ENCODE data around the gene NET1. TPM values are rescaled to one million over a fixed set of nuclear protein-coding genes. Genes with fewer than 3 reads are reported as not detected.

The NET1 gene
- total RNA-seq, 3 donors from 2014 or later = 213 to 399 (median 359) TPM

- TF ChIP-seq CTCF (IDR thresholded peaks at IDR 0.05) = no peak
- Histone ChIP-seq H3K9me3 (no peaks in the 10 kb centered on the region), H3K4me1 (ENCODE audit: low read depth) (no peaks in the 10 kb centered on the region), H3K36me3 (ENCODE audit: low read depth) (peaks cover 17% of the 10 kb centered on the region), H3K4me3 (no peak overlapping the region)
- no peak for DNase-seq
- ATAC-seq = no peak
- intact Hi-C loops (cut with DNase I, micrococcal nuclease) = loop anchor here in 1 of 2 donors (10.0 kb wide), 1 partner anchor 96 kb away; no protein-coding TSS in a partner anchor
These were observed 46.1 kb downstream of the NET1 start for GRCh38 chr10:5458425-5458824.

GRCh38 chr10:5458949-5459747 is 46.8 kb downstream of the NET1 start:
- TF ChIP-seq CTCF (IDR thresholded peaks at IDR 0.05) = no peak
- H3K9me3 ChIP-seq = no peaks in the 10 kb centered on the region
- no peak overlapping the region for H3K4me3 ChIP-seq
- no peaks in the 10 kb centered on the region for H3K4me1 ChIP-seq (ENCODE audit: low read depth)
- ATAC-seq = no peak
- H3K36me3 ChIP-seq (ENCODE audit: low read depth) = peaks cover 17% of the 10 kb centered on the region
- intact Hi-C loops (cut with DNase I, micrococcal nuclease) = loop anchor here in 1 of 2 donors (10.0 kb wide), 1 partner anchor 96 kb away; no protein-coding TSS in a partner anchor
- DNase-seq = no peak

GRCh38 chr10:5460468-5461202 is 48.3 kb downstream of the NET1 start:
- intact Hi-C loops (cut with DNase I, micrococcal nuclease) = no loop called here
- peaks cover 10% of the 10 kb centered on the region for H3K36me3 ChIP-seq (ENCODE audit: low read depth)
- TF ChIP-seq CTCF (IDR thresholded peaks at IDR 0.05) = no peak
- no peak overlapping the region for H3K4me3 ChIP-seq
- ATAC-seq (no peak), DNase-seq (no peak)
- H3K4me1 ChIP-seq (ENCODE audit: low read depth) = peaks cover 10% of the 10 kb centered on the region
- no peaks in the 10 kb centered on the region for H3K9me3 ChIP-seq

- ATAC-seq = no peak
These were observed 48.8 kb downstream of the NET1 start for GRCh38 chr10:5461203-5461588.

More at GRCh38 chr10:5461203-5461588, 48.8 kb downstream of the NET1 start:
- no peak for TF ChIP-seq CTCF (IDR thresholded peaks at IDR 0.05)
- intact Hi-C loops (cut with DNase I, micrococcal nuclease) = no loop called here
- DNase-seq = no peak
- Histone ChIP-seq H3K4me1 (ENCODE audit: low read depth) (peaks cover 15% of the 10 kb centered on the region), H3K9me3 (no peaks in the 10 kb centered on the region), H3K4me3 (no peak overlapping the region), H3K36me3 (ENCODE audit: low read depth) (peaks cover 10% of the 10 kb centered on the region)
